Panc1 (cell line): ENCODE measurements around the gene LGR4. TPM values are rescaled to one million over a fixed set of nuclear protein-coding genes. Genes with fewer than 3 reads are reported as not detected.
A peak's percentile ranks its signal among the peaks of the same experiment; 100 is the strongest.

Experiments used
- ATAC-seq: fragments of 200-7000 bp; cut with Tn5 transposase; 2 replicates; pipeline ENCODE4 v1.9.1; 2020; ENCODE audit warnings: mild to moderate bottlenecking, moderate library complexity
- BruUV-seq: library from RNA; stranded (reverse); fragments of 400-500 nt; replicated peaks from 2 replicates; lab custom pipeline; 2021; lab: Mats Ljungman, UMichigan
- CTCF ChIA-PET: fragments of 300-600 bp; sonication (Branson Sonifier 250); formaldehyde crosslinking; loops from one replicate; lab custom pipeline; 2022; ENCODE audit warnings: antibody characterized with exemption; lab: Charles Lee
- POLR2A ChIA-PET: fragments of 300-600 bp; sonication (Branson Sonifier 250); formaldehyde crosslinking; loops from one replicate; lab custom pipeline; 2022; ENCODE audit warnings: antibody characterized with exemption; lab: Charles Lee
- DNase-seq: peaks from one replicate; pipeline ENCODE4 v3.0.0-alpha.2; 2010; ENCODE audit warnings: low read depth, low spot score
- H3K27ac ChIP-seq: 2 replicates; pipeline ENCODE4 v1.5.1; 2011; ENCODE audit warnings: mild to moderate bottlenecking, low read length, inconsistent platforms
- H3K27me3 ChIP-seq: fragments of 200-500 bp; sonication (Bioruptor generic); 2 replicates; pipeline ENCODE4 v1.6.0; 2014; ENCODE audit warnings: low read length, inconsistent platforms; ENCODE audit not compliant: control insufficient read depth, insufficient read depth
- H3K36me3 ChIP-seq: fragments of 200-500 bp; sonication (Bioruptor generic); 2 replicates; pipeline ENCODE4 v1.5.1; 2014; ENCODE audit warnings: inconsistent platforms, mild to moderate bottlenecking, low read length, moderate library complexity; ENCODE audit not compliant: control insufficient read depth, insufficient read depth
- H3K4me1 ChIP-seq: 2 replicates; pipeline ENCODE4 v1.5.1; 2011; ENCODE audit warnings: inconsistent platforms, mild to moderate bottlenecking, low read length, moderate library complexity; ENCODE audit not compliant: control insufficient read depth, insufficient read depth
- H3K4me3 ChIP-seq, 2 experiments: 2 replicates each; pipeline ENCODE4 v1.5.1; 2011 to 2012; ENCODE audit warnings: low read depth in 2 of 2, low read length in 2 of 2, mild to moderate bottlenecking in 2 of 2, inconsistent platforms in 1 of 2, moderate library complexity in 1 of 2
- H3K9me3 ChIP-seq: fragments of 200-500 bp; sonication (Bioruptor generic); 2 replicates; pipeline ENCODE4 v1.5.1; 2014; ENCODE audit warnings: low read depth, mild to moderate bottlenecking, inconsistent platforms, low read length, moderate library complexity; ENCODE audit not compliant: control insufficient read depth, insufficient read depth
- CTCF ChIP-seq: fragments of 450-650 bp; IDR thresholded peaks from 2 replicates; pipeline ENCODE4 v1.5.1; 2017; ENCODE audit warnings: mild to moderate bottlenecking
- POLR2AphosphoS5 ChIP-seq: IDR thresholded peaks from 2 replicates; pipeline ENCODE4 v1.6.1; 2012; ENCODE audit warnings: mild to moderate bottlenecking, low read depth, low read length, moderate library complexity
- REST ChIP-seq, 2 experiments: IDR thresholded peaks; 2 replicates each; pipeline ENCODE4 v1.6.1; 2011 to 2012; ENCODE audit warnings: low read depth in 2 of 2, control low read depth in 1 of 2, low read length in 1 of 2, mild to moderate bottlenecking in 1 of 2, moderate library complexity in 1 of 2; ENCODE audit not compliant: insufficient read depth in 1 of 2
- SIN3A ChIP-seq: IDR thresholded peaks from 2 replicates; pipeline ENCODE4 v1.6.1; 2012; ENCODE audit warnings: low read depth, mild to moderate bottlenecking, low read length, moderate library complexity, borderline replicate concordance; ENCODE audit not compliant: insufficient read depth
- TCF7L2 ChIP-seq: IDR thresholded peaks from 2 replicates; pipeline ENCODE4 v1.6.1; 2011; ENCODE audit warnings: mild to moderate bottlenecking, low read depth, low read length, inconsistent platforms
- in situ Hi-C: cut with HindIII; loops from 2 replicates; pipeline ENCODE4 v1.10.0; 2016; ENCODE audit warnings: low sequenced_read_pairs, low pct_unique_long_range_greater_than_20kb
- intact Hi-C: fragments of 100-400 bp; cut with micrococcal nuclease; formaldehyde crosslinking; loops from one replicate; pipeline ENCODE4 v1.10.0; 2022; ENCODE audit not compliant: unreplicated experiment
- total RNA-seq: library from RNA; stranded (reverse); gene quantifications from one replicate; pipeline ENCODE4 v1.2.1, GENCODE V29; 2021; ENCODE audit not compliant: unreplicated experiment

The LGR4 gene
- total RNA-seq, 1 experiment from 2014 or later, result 61.8 TPM

- peak overlapping the region; percentile 35 for H3K27ac ChIP-seq
- in situ Hi-C loops (no loop called here), intact Hi-C loops (loop anchor here (10.0 kb wide), 1 partner anchor 183 kb away; no protein-coding TSS in a partner anchor)
- no peak for TF ChIP-seq POLR2AphosphoS5
- TF ChIP-seq SIN3A, result no peak
- no peak for TF ChIP-seq TCF7L2
- no peak for TF ChIP-seq REST (IDR thresholded peaks at IDR 0.05; ENCODE audit: insufficient read depth in 1 of 2, low read depth in 2 of 2, low read length in 1 of 2)
- TF ChIP-seq CTCF, result no peak
- no peaks in the 10 kb centered on the region for H3K9me3 ChIP-seq
- no peak for ATAC-seq
- no peaks in the 10 kb centered on the region for H3K27me3 ChIP-seq
- DNase-seq, result no peak
- peaks cover 21% of the 10 kb centered on the region for H3K4me1 ChIP-seq
- no TSS peak for BruUV-seq
- POLR2A ChIA-PET, result no interaction called here
- H3K4me3 ChIP-seq, result no peak overlapping the region
- peaks cover 7% of the 10 kb centered on the region for H3K36me3 ChIP-seq
- CTCF ChIA-PET, result no interaction called here
Observed at GRCh38 chr11:27367881-27368280, 104.7 kb downstream of the LGR4 start.

GRCh38 chr11:27363576-27364117 lies 108.9 kb downstream of the LGR4 start:
- CTCF ChIA-PET, result interaction anchor here (0.6 kb wide), 1 partner anchor 209 kb away, joined by 12 read pairs; no protein-coding TSS in a partner anchor

More at GRCh38 chr11:27363576-27364117, 108.9 kb downstream of the LGR4 start:
- no peak for DNase-seq
- H3K4me1 ChIP-seq, result peaks cover 36% of the 10 kb centered on the region
- no peaks in the 10 kb centered on the region for H3K9me3 ChIP-seq
- peaks cover 4% of the 10 kb centered on the region for H3K36me3 ChIP-seq
- POLR2A ChIA-PET, result no interaction called here
- in situ Hi-C loops, result no loop called here
- BruUV-seq, result no TSS peak
- no peaks in the 10 kb centered on the region for H3K27me3 ChIP-seq
- intact Hi-C loops, result loop anchor here (10.0 kb wide), 1 partner anchor 179 kb away; no protein-coding TSS in a partner anchor
- H3K4me3 ChIP-seq, result peak overlapping the region; percentile 63 to 79
- peak overlapping the region; percentile 95 for H3K27ac ChIP-seq
- ATAC-seq, result peak; percentile 15
- TF ChIP-seq SIN3A (no peak), REST (IDR thresholded peaks at IDR 0.05; ENCODE audit: insufficient read depth in 1 of 2, low read depth in 2 of 2, low read length in 1 of 2) (no peak), POLR2AphosphoS5 (no peak), TCF7L2 (no peak)
